T-helper 9 cell (primary cell): ENCODE data around the gene AUTS2.

ENCODE experiments used
- DNase-seq: peaks from one replicate; pipeline ENCODE4 v3.0.0-alpha.2; 2020

Gene AUTS2

GRCh38 chr7:69599955-69600709 is 1.9 kb downstream of the AUTS2 start:
- DNase-seq: no peak

- no peak for DNase-seq
These were observed 2.6 kb downstream of the AUTS2 start for GRCh38 chr7:69600710-69601519.

DNA sequence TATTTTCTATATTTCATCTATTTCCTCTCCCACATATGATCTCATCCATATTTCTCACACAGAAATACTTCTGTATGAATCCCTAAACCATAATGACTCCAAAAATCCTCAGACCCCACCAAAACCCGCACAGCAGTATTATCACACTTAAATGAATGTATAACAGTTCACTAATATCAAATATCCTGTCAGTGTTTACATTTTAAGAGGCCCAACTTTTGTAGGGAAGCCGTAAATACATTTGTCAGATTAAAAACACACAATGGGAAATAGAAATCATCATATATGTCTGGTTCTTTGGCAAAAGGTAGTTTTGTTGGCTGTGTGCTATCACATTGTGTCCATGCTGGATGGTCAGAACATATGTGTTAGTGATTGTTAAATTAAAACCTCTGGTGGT is 4.2 kb downstream of the AUTS2 start:
- DNase-seq: no peak

- no peak for DNase-seq
These were observed 5.1 kb downstream of the AUTS2 start for GRCh38 chr7:69603351-69603750.

DNA sequence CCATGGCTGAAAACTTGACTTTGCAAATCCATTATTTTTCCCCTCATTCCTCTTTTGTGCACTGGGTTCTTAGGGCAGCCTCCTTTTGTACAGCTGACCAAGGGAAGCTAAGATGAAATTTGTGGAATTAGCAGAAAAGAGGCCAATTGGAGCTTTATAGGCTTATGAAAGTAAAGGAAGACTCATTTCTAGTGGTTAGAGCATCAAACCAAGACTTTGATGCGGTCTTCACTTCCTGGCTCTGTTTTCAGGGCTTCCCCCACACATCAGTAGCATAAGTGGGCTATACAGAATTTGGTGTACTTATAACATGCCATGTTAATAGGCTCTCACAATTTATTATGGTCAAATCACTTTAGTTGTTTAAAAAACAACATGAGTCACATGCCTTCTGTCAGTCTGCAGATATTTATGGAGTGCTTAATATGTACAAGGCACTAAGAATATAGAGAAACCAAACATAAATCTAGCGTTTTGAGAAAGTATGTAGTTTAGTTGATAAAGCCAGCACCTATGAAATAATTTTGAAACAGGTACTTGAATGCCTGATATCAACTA is 5.7 kb downstream of the AUTS2 start:
- DNase-seq: no peak

- DNase-seq: no peak
These were observed 6.8 kb downstream of the AUTS2 start for GRCh38 chr7:69605070-69605469.

GRCh38 chr7:69605546-69605945 is 7.3 kb downstream of the AUTS2 start:
- no peak for DNase-seq

DNA sequence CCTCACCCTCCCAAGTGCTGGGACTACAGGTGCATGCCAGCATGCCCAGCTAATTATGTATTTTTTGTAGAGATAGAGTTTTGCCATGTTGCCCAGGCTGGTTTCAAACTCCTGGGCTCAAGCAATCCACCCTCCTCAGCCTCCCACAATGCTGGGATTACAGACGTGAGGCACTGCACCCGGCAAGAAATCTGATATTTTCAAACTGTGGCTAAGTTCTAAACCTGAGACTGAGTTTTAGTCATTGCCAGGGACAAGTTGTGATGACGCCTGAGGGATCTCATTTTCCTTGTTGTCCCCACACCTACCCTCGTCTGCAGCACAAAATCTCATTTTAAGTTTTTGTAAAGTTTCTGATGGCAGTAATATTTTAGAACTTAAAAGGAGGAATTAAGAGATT is 9.8 kb downstream of the AUTS2 start:
- no peak for DNase-seq

- DNase-seq: no peak
These were observed 10.6 kb downstream of the AUTS2 start for GRCh38 chr7:69608878-69609277.

DNA sequence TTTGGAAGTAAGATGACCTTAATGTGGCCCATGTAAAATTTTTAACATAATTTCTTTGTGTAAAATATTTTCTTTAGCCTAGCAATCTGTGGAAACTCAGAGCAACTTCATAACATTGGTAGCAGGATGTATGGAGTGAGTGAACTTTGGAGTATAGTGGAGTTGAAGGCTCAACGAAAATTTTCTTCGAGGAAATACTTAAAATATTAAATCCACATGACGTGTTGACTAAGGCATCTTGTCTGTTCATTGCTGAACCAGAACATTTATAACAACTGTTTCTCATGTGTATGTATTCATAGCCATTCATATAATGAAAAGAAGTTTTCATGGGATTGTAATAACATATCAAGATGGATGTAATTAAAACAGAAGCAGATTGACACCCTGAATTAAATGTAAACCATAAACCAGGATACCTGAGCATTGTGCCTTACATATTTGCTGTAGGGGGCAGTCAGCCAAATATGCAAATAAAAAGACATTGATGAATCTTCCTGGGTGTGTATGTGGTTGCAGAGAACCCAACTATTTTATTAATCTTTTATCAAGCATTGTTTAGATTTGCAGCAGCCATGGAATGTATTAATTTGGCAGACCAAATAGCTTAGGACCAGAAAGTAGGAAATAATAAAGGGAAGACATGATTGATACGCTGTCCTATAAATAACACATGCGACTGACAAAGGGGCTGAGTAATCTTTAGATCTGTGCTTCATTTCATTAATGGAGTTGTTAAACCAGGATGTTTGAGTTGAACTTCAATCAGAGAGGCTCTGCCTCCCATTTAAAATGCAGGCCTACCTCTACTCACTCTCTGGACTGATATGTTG is 11.5 kb downstream of the AUTS2 start:
- no peak for DNase-seq

DNA sequence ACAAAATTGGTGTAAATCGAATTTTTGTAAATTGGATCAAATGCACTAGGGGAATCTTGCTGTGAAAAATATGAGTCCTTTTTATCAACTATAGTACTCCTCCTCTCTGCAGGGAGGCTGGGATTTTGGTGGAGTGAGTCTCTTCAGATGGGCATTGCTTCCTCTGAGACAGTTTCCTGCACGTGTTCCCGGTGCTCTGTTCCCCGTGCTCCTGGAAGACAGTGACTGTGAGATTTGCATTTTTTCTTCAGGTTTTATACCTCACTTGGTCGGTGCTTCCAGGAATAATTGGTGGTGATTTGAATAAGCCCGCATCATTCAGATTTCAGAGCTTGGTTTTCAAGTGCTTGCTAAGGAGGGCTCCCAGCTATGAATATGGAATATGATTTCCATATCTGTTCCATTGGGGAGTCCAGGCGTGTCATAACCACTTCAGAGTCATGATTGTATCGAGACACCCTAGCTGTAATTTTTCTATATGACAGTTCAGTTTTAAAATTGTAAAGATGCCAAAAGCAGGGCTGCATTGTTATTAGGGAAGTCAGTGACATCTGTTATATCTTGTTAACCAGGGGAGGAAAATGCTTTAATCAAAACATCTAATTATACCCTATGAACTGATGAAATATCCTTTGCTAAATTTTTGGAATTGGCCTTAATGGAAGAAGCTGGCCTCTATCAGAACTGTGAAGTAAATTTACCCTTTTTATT is 12.3 kb downstream of the AUTS2 start:
- no peak for DNase-seq

- no peak for DNase-seq
These were observed 14.7 kb downstream of the AUTS2 start for GRCh38 chr7:69612981-69613380.

GRCh38 chr7:69613846-69614245 is 15.6 kb downstream of the AUTS2 start:
- DNase-seq: no peak

DNA sequence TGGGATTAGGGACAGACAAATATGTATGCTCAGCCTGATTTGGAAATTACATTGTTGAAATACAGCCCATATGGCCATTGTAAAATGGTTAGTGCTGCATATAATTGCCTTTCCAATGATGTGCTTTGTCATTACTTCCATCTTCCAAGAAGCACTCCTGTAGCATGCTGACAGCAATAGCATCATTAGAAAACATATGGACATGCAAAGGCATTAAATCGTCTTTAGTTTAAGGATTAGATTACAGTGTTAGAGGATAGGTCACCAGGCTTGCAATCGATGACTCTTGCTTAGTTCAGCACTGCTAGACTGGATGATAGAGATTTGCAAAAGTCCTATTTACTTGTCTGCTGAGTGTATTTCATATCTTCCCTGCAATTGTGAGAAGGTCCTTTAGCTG is 17.4 kb downstream of the AUTS2 start:
- DNase-seq: no peak

GRCh38 chr7:69617364-69617763 is 19.1 kb downstream of the AUTS2 start:
- no peak for DNase-seq

- no peak for DNase-seq
These were observed 20.8 kb downstream of the AUTS2 start for GRCh38 chr7:69619054-69619453.

DNA sequence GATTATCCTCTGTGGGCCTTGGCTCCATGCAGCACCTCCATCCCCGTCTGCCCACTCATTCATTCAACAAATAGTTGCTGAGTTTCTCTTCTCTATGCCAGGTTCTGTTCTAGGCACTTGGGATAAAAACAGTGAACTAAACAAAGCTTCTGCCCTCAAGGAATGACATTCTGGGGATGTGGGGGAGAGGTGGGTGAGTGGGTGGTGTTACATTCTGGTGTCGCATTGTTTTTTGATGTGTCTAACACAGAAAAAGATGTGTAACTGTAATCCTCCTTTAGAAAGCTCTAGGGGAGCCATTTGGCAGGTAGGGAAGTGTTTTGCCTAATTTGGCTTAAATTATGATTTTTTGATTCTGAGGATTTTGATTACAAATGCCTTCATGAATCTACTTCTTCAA is 21.4 kb downstream of the AUTS2 start:
- no peak for DNase-seq

- no peak for DNase-seq
These were observed 21.8 kb downstream of the AUTS2 start for GRCh38 chr7:69620063-69620462.

DNA sequence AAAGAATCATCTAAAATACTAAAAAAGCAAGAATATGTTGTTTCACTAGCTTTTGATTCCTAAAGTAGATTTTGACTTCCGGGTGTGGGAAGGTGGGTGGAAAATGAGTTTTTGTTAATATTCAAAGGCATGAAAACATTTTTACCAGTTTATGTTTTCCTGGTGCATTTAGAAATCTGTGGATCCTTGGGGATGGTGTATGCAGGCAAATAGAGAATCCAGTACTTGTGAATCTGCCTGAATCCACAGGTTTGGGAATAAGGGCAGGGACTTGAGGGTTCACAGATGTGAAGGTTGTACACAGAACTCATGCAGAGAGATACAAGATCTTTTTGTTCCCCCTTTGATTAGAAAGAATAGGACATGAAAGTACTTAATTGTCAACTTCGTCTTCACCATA is 22.4 kb downstream of the AUTS2 start:
- no peak for DNase-seq

DNA sequence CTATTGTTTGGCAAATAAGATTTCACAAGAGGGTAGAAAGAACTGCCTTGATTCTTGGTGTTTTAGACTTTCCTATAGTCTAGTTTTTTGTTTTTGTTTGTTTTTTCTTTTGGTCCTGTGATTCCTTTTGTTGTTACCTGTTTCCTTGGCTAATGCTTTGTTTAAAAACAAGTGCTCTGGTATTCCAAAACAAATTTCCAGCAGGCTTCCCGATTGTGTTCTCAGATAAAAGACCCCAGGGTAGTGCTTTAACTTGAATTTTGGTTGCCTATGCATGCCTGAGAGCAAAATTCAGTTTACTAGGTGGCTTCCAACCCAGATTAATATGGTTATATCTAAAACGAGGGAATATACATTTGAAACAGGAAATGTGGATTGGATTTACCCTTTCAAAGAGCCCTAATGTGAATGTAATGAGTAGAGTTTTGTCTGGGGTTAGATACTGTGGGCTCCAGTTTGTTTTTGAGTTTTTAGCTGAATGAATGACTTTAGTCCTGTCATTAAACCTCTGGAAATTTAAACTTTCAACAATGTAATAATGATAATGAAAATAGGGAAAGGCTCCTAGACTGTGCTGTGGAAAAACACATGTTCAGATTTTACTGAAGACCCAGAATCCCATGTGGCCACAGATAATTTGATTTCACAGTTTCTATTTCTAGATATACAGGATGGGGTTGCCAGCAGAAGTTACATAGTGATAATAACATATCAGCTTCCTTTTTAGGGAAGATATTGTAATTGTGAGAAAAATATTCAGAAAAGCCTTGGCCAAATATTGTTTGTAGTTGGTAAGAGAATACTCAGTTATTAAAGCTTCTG is 23.9 kb downstream of the AUTS2 start:
- no peak for DNase-seq

- DNase-seq: no peak
These were observed 24.7 kb downstream of the AUTS2 start for GRCh38 chr7:69622960-69623359.
